Liver (tissue), 9 donors: ENCODE data around the gene SLC5A1. TPM values are rescaled to one million over a fixed set of nuclear protein-coding genes. Genes with fewer than 3 reads are reported as not detected.

Source experiments
- DNase-seq: peaks from one replicate; pipeline ENCODE4 v3.0.0-alpha.2; 2017; ENCODE audit warnings: low spot score
- H3K27ac ChIP-seq, 2 donors: one replicate each; pipeline ENCODE4 v1.7.0; 2013; ENCODE audit warnings: inconsistent platforms in 2 of 2, low read length in 2 of 2, control low read depth in 1 of 2, low read depth in 1 of 2, mild to moderate bottlenecking in 1 of 2
- H3K27me3 ChIP-seq, 4 donors: one replicate each; pipeline versions ENCODE4 v1.6.1 to v1.7.0; 2013; ENCODE audit warnings: low read length in 3 of 4, inconsistent platforms in 1 of 4, mild to moderate bottlenecking in 1 of 4, moderate library complexity in 1 of 4; ENCODE audit not compliant: control insufficient read depth in 4 of 4, insufficient read depth in 4 of 4
- H3K36me3 ChIP-seq, 4 donors: one replicate each; pipeline versions ENCODE4 v1.6.1 to v1.7.0; 2013; ENCODE audit warnings: low read length in 3 of 4, mild to moderate bottlenecking in 3 of 4, low read depth in 1 of 4, moderate library complexity in 1 of 4; ENCODE audit not compliant: control insufficient read depth in 4 of 4, insufficient read depth in 3 of 4
- H3K4me1 ChIP-seq, 4 donors: one replicate each; pipeline versions ENCODE4 v1.6.1 to v1.7.0; 2013; ENCODE audit warnings: low read length in 3 of 4, mild to moderate bottlenecking in 3 of 4, moderate library complexity in 1 of 4; ENCODE audit not compliant: control insufficient read depth in 4 of 4, insufficient read depth in 4 of 4
- H3K4me3 ChIP-seq, 3 donors: one replicate each; pipeline versions ENCODE4 v1.6.1 to v1.7.0; 2013; ENCODE audit warnings: low read length in 3 of 3, control low read depth in 1 of 3, low read depth in 1 of 3, mild to moderate bottlenecking in 1 of 3
- H3K9ac ChIP-seq, 2 donors: one replicate each; pipeline ENCODE4 v1.7.0; 2013; ENCODE audit warnings: low read length in 2 of 2, mild to moderate bottlenecking in 2 of 2, moderate library complexity in 2 of 2, control low read depth in 1 of 2, low read depth in 1 of 2
- H3K9me3 ChIP-seq, 4 donors: one replicate each; pipeline versions ENCODE4 v1.6.1 to v1.7.0; 2013; ENCODE audit warnings: low read length in 3 of 4; ENCODE audit not compliant: control insufficient read depth in 4 of 4
- CTCF ChIP-seq: fragments of 150-350 bp; IDR thresholded peaks from 2 replicates; pipeline ENCODE4 v1.5.1; 2017; ENCODE audit warnings: improper control_type of control experiment, low read depth, low read length; ENCODE audit not compliant: missing input control
- EGR1 ChIP-seq, 2 donors: IDR thresholded peaks; 2 replicates each; pipeline ENCODE4 v1.6.1; 2016 to 2018; ENCODE audit warnings: antibody characterized with exemption in 2 of 2, low read depth in 2 of 2
- FOXA1 ChIP-seq: IDR thresholded peaks from 2 replicates; pipeline ENCODE4 v1.6.1; 2016; ENCODE audit warnings: antibody characterized with exemption
- FOXA2 ChIP-seq: IDR thresholded peaks from 2 replicates; pipeline ENCODE4 v1.6.1; 2016; ENCODE audit warnings: antibody characterized with exemption
- GABPA ChIP-seq, 2 donors: IDR thresholded peaks in 1 of 2; conservative IDR thresholded peaks in 1 of 2; 2 replicates each; pipeline ENCODE4 v1.6.1; 2016; ENCODE audit warnings: antibody characterized with exemption in 2 of 2, mild to moderate bottlenecking in 1 of 2, moderate library complexity in 1 of 2
- HNF4A ChIP-seq, 2 donors: conservative IDR thresholded peaks; 2 replicates each; pipeline ENCODE4 v1.6.1; 2016; ENCODE audit warnings: antibody characterized with exemption in 2 of 2, mild to moderate bottlenecking in 2 of 2
- HNF4G ChIP-seq: IDR thresholded peaks from 2 replicates; pipeline ENCODE4 v1.6.1; 2016; ENCODE audit warnings: antibody characterized with exemption
- JUND ChIP-seq, 2 donors: IDR thresholded peaks; 2 replicates each; pipeline ENCODE4 v1.6.1; 2016; ENCODE audit warnings: antibody characterized with exemption in 2 of 2
- MAX ChIP-seq: IDR thresholded peaks from 2 replicates; pipeline ENCODE4 v1.6.1; 2016; ENCODE audit warnings: antibody characterized with exemption
- NR2F2 ChIP-seq: IDR thresholded peaks from 2 replicates; pipeline ENCODE4 v1.6.1; 2016; ENCODE audit warnings: antibody characterized with exemption
- RAD21 ChIP-seq, 2 donors: IDR thresholded peaks; 2 replicates each; pipeline ENCODE4 v1.6.1; 2016; ENCODE audit warnings: antibody characterized with exemption in 2 of 2, mild to moderate bottlenecking in 2 of 2
- REST ChIP-seq: IDR thresholded peaks from 2 replicates; pipeline ENCODE4 v1.6.1; 2016; ENCODE audit warnings: antibody characterized with exemption, mild to moderate bottlenecking
- RXRA ChIP-seq, 2 donors: IDR thresholded peaks; 2 replicates each; pipeline ENCODE4 v1.6.1; 2017 to 2018; ENCODE audit warnings: antibody characterized with exemption in 2 of 2, mild to moderate bottlenecking in 1 of 2
- SP1 ChIP-seq: IDR thresholded peaks from 2 replicates; pipeline ENCODE4 v1.6.1; 2018; ENCODE audit warnings: antibody characterized with exemption, mild to moderate bottlenecking
- TAF1 ChIP-seq: conservative IDR thresholded peaks from 2 replicates; pipeline ENCODE4 v1.6.1; 2016; ENCODE audit warnings: antibody characterized with exemption, mild to moderate bottlenecking
- YY1 ChIP-seq: IDR thresholded peaks from 2 replicates; pipeline ENCODE4 v1.6.1; 2016; ENCODE audit warnings: antibody characterized with exemption, mild to moderate bottlenecking
- ZBTB33 ChIP-seq: IDR thresholded peaks from 2 replicates; pipeline ENCODE4 v1.6.1; 2016; ENCODE audit warnings: antibody characterized with exemption
- WGBS: extraction: QIAGEN DNeasy Blood & Tissue Kit; methylation state at CpG from one replicate; pipeline ENCODE4 v1.1.7; 2013; 5-methylcytosine and 5-hydroxymethylcytosine counted together
- polyA plus RNA-seq, 2 donors: library from polyadenylated mRNA; stranded (reverse) in 1 of 2; unstranded in 1 of 2; fragments of 200-250 nt in 1 of 2; fragments of >200 nt in 1 of 2; fragmentation: Nextera tagmentation in 1 of 2; extraction: Ambion mirVana in 1 of 2; gene quantifications; one replicate each; pipeline versions ENCODE4 v1.2.1 to v1.2.3, GENCODE V29; 2013 to 2015
- total RNA-seq, 2 donors: library from RNA; depleted of rRNA; stranded (reverse); fragments of >200 nt; gene quantifications; one replicate each; pipeline ENCODE4 v1.2.3, GENCODE V29; 2014
- TF ChIP-seq, protein P1 (sequence below): IDR thresholded peaks from 2 replicates; pipeline ENCODE4 v1.6.1; 2016; ENCODE audit warnings: antibody characterized with exemption
- donor health status: healthy.
- donor health status: healthy.
- donor health status: healthy.
- donor health status: healthy.
- donor health status: healthy.

SLC5A1 gene
- total and polyA plus RNA-seq, 4 donors = under 0.01 to 6.4 (median 2.5) TPM

DNA sequence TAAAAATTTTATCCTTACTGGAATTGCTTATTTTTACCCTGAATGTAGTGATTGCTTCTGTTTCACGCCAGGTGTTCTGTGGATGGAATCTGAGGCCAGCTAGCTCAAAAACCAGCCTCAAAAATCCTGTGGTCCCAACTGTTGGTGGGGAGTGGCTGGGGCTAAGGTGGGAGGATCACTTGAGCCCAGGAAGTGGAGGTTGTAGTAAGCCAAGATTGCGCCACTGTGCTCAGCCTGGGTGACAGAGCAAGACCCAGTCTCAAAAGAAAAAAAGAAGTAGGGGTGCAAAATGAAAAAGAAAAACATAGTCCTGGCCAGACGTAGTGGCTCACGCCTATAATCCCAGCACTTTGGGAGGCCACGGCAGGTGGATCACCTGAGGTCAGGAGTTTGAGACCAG is 27.0 kb upstream of the SLC5A1 start:
- Histone ChIP-seq H3K4me3 (no peak overlapping the region), H3K27ac (no peak overlapping the region), H3K9ac (no peak overlapping the region), H3K27me3 (no peaks in the 10 kb centered on the region), H3K9me3 (peaks cover 3 to 8% (median 5%) of the 10 kb centered on the region in 4 donors), H3K36me3 (no peaks in the 10 kb centered on the region), H3K4me1 (no peaks in the 10 kb centered on the region)
- DNase-seq = no peak
- no peak for TF ChIP-seq HNF4A (conservative IDR thresholded peaks at IDR 0.05)
- no peak for TF ChIP-seq SP1
- no peak for TF ChIP-seq GABPA (IDR thresholded peaks at IDR 0.05 in 1 of 2, conservative IDR thresholded peaks at IDR 0.05 in 1 of 2)
- TF ChIP-seq, protein P1, sequence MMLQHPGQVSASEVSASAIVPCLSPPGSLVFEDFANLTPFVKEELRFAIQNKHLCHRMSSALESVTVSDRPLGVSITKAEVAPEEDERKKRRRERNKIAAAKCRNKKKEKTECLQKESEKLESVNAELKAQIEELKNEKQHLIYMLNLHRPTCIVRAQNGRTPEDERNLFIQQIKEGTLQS = no peak
- TF ChIP-seq RXRA (IDR thresholded peaks at IDR 0.05) = no peak
- no peak for TF ChIP-seq EGR1 (IDR thresholded peaks at IDR 0.05; ENCODE audit: low read depth in 2 of 2)
- no peak for TF ChIP-seq FOXA2
- TF ChIP-seq RAD21 (IDR thresholded peaks at IDR 0.05) = no peak
- TF ChIP-seq YY1 = no peak
- no peak for TF ChIP-seq REST
- TF ChIP-seq CTCF = no peak
- no peak for TF ChIP-seq TAF1
- TF ChIP-seq MAX = no peak
- TF ChIP-seq ZBTB33 = no peak
- no peak for TF ChIP-seq JUND (IDR thresholded peaks at IDR 0.05)
- no peak for TF ChIP-seq NR2F2
- no peak for TF ChIP-seq FOXA1
- TF ChIP-seq HNF4G = no peak
- 78% methylated on average over 5 of the region's 5 CpGs for WGBS
